Spinal cord (tissue), 10 donors: ENCODE measurements around the gene NRL. TPM values are rescaled to one million over a fixed set of nuclear protein-coding genes. Genes with fewer than 3 reads are reported as not detected.

Source experiments
- DNase-seq, 6 donors: peaks; one replicate each; pipeline versions ENCODE4 v3.0.0 to v3.0.0-alpha.2; 2013 to 2015; ENCODE audit warnings: low spot score in 6 of 6, low read depth in 4 of 6
- H3K27ac ChIP-seq: one replicate; pipeline ENCODE4 v1.5.1; 2013; ENCODE audit warnings: low read depth, low read length, control low read depth
- H3K27me3 ChIP-seq: one replicate; pipeline ENCODE4 v1.6.1; 2013; ENCODE audit warnings: low read length; ENCODE audit not compliant: control insufficient read depth, insufficient read depth
- H3K36me3 ChIP-seq: one replicate; pipeline ENCODE4 v1.6.1; 2013; ENCODE audit warnings: low read length; ENCODE audit not compliant: control insufficient read depth, insufficient read depth
- H3K4me1 ChIP-seq: one replicate; pipeline ENCODE4 v1.6.1; 2013; ENCODE audit warnings: low read length; ENCODE audit not compliant: control insufficient read depth, insufficient read depth
- H3K4me3 ChIP-seq: one replicate; pipeline ENCODE4 v1.5.1; 2013; ENCODE audit warnings: low read depth, low read length, control low read depth
- H3K9me3 ChIP-seq: one replicate; pipeline ENCODE4 v1.6.1; 2013; ENCODE audit warnings: low read length; ENCODE audit not compliant: control insufficient read depth, insufficient read depth
- WGBS: methylation state at CpG from one replicate; pipeline ENCODE4 v1.1.5; 2013; ENCODE audit warnings: missing lambda C conversion rate; ENCODE audit not compliant: insufficient coverage; 5-methylcytosine and 5-hydroxymethylcytosine counted together
- polyA plus RNA-seq, 2 donors: library from polyadenylated mRNA; unstranded; fragments of 120-200 nt; gene quantifications; one replicate each; pipeline ENCODE4 v1.2.1, GENCODE V29; 2013; ENCODE audit not compliant: insufficient read length in 2 of 2
- total RNA-seq, 2 donors: library from RNA; depleted of rRNA in 1 of 2; stranded (reverse); fragments of 120-200 nt in 1 of 2; fragments of >200 nt in 1 of 2; gene quantifications; one replicate each; pipeline versions ENCODE4 v1.2.3 to v1.2.4, GENCODE V29; 2013 to 2014
- donor health status: healthy.

Gene NRL
- total and polyA plus RNA-seq, 4 donors = 1.8 to 4.8 (median 2.9) TPM

DNA sequence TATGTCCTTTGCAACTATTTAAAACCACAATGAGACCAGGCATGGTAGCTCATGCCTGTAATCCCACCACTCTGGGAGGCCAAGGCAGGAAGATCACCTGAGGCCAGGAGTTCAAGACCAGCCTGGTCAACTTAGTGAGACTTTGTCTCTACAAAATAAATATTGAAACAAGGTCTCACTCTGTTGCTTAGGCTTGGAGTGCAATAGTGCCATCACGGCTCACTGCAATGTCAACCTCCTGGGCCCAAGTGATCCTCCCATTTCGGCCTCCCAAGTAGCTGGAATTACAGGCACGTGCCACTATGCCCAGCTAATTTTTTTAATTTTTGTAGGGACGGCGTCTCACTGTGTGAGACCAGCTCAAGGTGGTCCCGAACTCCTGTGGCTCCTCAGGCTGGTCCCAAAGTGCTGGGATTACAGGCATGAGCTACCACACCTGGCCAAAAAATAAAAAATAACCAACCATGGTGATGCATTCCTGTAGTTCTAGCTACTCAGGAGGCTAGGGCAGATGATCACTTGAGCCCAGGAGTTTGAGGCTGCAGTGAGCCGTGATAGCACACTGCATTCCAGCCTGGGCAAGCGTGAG is 14.8 kb upstream of the NRL start:
- no peaks in the 10 kb centered on the region for H3K9me3 ChIP-seq
- H3K27me3 ChIP-seq = no peaks in the 10 kb centered on the region
- 99% methylated on average over 4 of the region's 8 CpGs for WGBS
- H3K27ac ChIP-seq = no peak overlapping the region
- no peak overlapping the region for H3K4me3 ChIP-seq
- no peak for DNase-seq
- H3K4me1 ChIP-seq = no peaks in the 10 kb centered on the region
- peaks cover 12% of the 10 kb centered on the region for H3K36me3 ChIP-seq

- Histone ChIP-seq H3K27me3 (no peaks in the 10 kb centered on the region), H3K4me3 (no peak overlapping the region), H3K36me3 (peaks cover 20% of the 10 kb centered on the region), H3K4me1 (no peaks in the 10 kb centered on the region), H3K27ac (no peak overlapping the region), H3K9me3 (no peaks in the 10 kb centered on the region)
- WGBS = 84% methylated on average over 2 of the region's 2 CpGs
- DNase-seq = no peak
Observed at GRCh38 chr14:24127673-24128072, 12.9 kb upstream of the NRL start.

DNA sequence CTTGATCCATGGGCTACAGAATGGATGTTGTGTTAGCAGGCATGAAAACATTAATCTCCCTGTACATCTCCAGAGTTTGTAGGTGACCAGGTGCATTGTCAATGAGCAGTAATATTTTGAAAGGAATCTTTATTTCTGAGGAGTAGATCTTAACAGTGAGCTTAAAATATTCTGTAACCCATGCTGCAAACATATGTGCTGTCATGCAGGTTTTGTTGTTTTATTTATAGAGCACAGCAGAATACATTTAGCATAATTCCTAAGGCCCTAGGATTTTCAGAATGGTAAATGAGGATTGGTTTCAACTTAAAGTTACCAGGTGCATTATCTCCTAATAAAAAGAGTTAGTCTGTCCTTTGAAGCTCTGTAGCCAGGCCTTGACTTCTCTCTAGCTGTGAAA is 12.2 kb upstream of the NRL start:
- Histone ChIP-seq H3K4me3 (no peak overlapping the region), H3K27me3 (no peaks in the 10 kb centered on the region), H3K27ac (no peak overlapping the region), H3K9me3 (no peaks in the 10 kb centered on the region), H3K36me3 (peaks cover 20% of the 10 kb centered on the region), H3K4me1 (no peaks in the 10 kb centered on the region)
- no peak for DNase-seq

- no peak for DNase-seq
- Histone ChIP-seq H3K4me1 (no peaks in the 10 kb centered on the region), H3K27ac (no peak overlapping the region), H3K9me3 (no peaks in the 10 kb centered on the region), H3K4me3 (no peak overlapping the region), H3K27me3 (no peaks in the 10 kb centered on the region), H3K36me3 (peaks cover 45% of the 10 kb centered on the region)
- 88% methylated on average over 9 of the region's 9 CpGs for WGBS
Observed at GRCh38 chr14:24123424-24124417, 9.0 kb upstream of the NRL start.

GRCh38 chr14:24122898-24123297 is 8.1 kb upstream of the NRL start:
- 91% methylated on average over 7 of the region's 8 CpGs for WGBS
- no peaks in the 10 kb centered on the region for H3K27me3 ChIP-seq
- H3K4me3 ChIP-seq = no peak overlapping the region
- DNase-seq = no peak
- H3K4me1 ChIP-seq = no peaks in the 10 kb centered on the region
- no peaks in the 10 kb centered on the region for H3K9me3 ChIP-seq
- peaks cover 51% of the 10 kb centered on the region for H3K36me3 ChIP-seq
- H3K27ac ChIP-seq = no peak overlapping the region

- peaks cover 51% of the 10 kb centered on the region for H3K36me3 ChIP-seq
- H3K27ac ChIP-seq = no peak overlapping the region
- H3K9me3 ChIP-seq = no peaks in the 10 kb centered on the region
- no peak for DNase-seq
- no peaks in the 10 kb centered on the region for H3K4me1 ChIP-seq
- H3K27me3 ChIP-seq = no peaks in the 10 kb centered on the region
- no CpG with 5 or more reads among the region's 4 CpGs for WGBS
- no peak overlapping the region for H3K4me3 ChIP-seq
Observed at GRCh38 chr14:24122416-24122815, 7.7 kb upstream of the NRL start.

DNA sequence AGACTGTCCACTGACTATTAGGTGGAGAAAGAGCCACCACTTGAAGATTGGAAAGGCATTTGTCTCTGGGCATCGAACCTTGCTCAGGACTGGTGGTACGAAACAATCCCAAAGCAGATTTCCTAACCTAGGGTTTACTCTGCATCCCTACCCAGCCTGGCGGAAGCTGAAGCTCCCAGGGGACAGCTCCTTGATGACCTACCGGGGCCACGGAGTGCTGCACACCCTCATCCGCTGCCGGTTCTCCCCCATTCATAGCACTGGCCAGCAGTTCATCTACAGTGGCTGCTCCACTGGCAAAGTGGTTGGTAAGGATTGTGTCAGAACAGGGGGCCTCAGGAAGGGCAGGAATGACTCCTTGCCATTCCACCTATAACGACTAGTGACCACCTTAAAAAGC is 6.5 kb upstream of the NRL start:
- peaks cover 2% of the 10 kb centered on the region for H3K4me1 ChIP-seq
- no peak for DNase-seq
- peaks cover 55% of the 10 kb centered on the region for H3K36me3 ChIP-seq
- H3K27ac ChIP-seq = no peak overlapping the region
- no peak overlapping the region for H3K4me3 ChIP-seq
- 100% methylated on average over 6 of the region's 8 CpGs for WGBS
- no peaks in the 10 kb centered on the region for H3K27me3 ChIP-seq
- no peaks in the 10 kb centered on the region for H3K9me3 ChIP-seq

DNA sequence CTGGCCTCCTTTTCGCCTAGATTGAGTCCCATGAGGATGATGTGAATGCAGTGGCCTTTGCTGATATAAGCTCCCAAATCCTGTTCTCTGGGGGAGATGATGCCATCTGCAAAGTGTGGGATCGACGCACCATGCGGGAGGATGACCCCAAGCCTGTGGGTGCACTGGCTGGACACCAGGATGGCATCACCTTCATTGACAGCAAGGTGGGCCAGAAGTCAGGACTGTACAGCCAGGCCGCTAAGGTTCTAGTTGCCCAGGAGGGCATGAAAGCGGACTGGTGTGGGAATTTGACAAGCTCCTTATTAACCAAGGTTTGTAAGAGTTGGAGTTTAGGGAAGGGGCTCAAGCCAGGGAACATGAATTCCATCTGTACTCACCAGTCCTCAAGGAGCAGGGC is 4.9 kb upstream of the NRL start:
- peaks cover 55% of the 10 kb centered on the region for H3K36me3 ChIP-seq

GRCh38 chr14:24117179-24117578 is 2.4 kb upstream of the NRL start:
- peaks cover 43% of the 10 kb centered on the region for H3K36me3 ChIP-seq
- no peaks in the 10 kb centered on the region for H3K27me3 ChIP-seq
- H3K9me3 ChIP-seq = no peaks in the 10 kb centered on the region
- peaks cover 14% of the 10 kb centered on the region for H3K4me1 ChIP-seq
- no peak for DNase-seq
- no peak overlapping the region for H3K4me3 ChIP-seq
- 96% methylated on average over 5 of the region's 6 CpGs for WGBS
- H3K27ac ChIP-seq = no peak overlapping the region

More for the DNA sequence above, 4.9 kb upstream of the NRL start:
- no peaks in the 10 kb centered on the region for H3K9me3 ChIP-seq
- peaks cover 10% of the 10 kb centered on the region for H3K4me1 ChIP-seq
- 100% methylated on average over 4 of the region's 6 CpGs for WGBS
- no peaks in the 10 kb centered on the region for H3K27me3 ChIP-seq
- DNase-seq = no peak
- H3K4me3 ChIP-seq = no peak overlapping the region
- H3K27ac ChIP-seq = no peak overlapping the region
